NB4 (cell line): ENCODE measurements around the gene CTDSPL.

Experiments
- CTCF ChIP-seq: IDR thresholded peaks from one replicate; pipeline ENCODE4 v1.5.1; 2012; ENCODE audit warnings: low read depth, low read length
- MAX ChIP-seq: IDR thresholded peaks from 2 replicates; pipeline ENCODE4 v1.6.1; 2011; ENCODE audit warnings: low read depth, low read length
- MYC ChIP-seq: IDR thresholded peaks from 2 replicates; pipeline ENCODE4 v1.6.1; 2011; ENCODE audit warnings: low read depth, low read length
- POLR2A ChIP-seq: IDR thresholded peaks from 2 replicates; pipeline ENCODE4 v1.6.1; 2011; ENCODE audit warnings: mild to moderate bottlenecking; ENCODE audit not compliant: insufficient read length; ENCODE audit errors: extremely low read depth

- TF ChIP-seq POLR2A = no peak
- TF ChIP-seq CTCF = no peak
- no peak for TF ChIP-seq MAX
- no peak for TF ChIP-seq MYC
Observed at GRCh38 chr3:37924453-37924852, 62.8 kb downstream of the CTDSPL start.
